Measurements from ENCODE around the gene IFT57. TPM values are rescaled to one million over a fixed set of nuclear protein-coding genes. Genes with fewer than 3 reads are reported as not detected.

Gene IFT57
- total and polyA plus RNA-seq, 2 experiments from 2014 or later, result 28.6 to 49.0 TPM

- H3K4me1 Mint-ChIP-seq, result peaks cover 2% of the 10 kb centered on the region; the same call in 1 of the 3 replicates
- Histone ChIP-seq H2AFZ (no peak overlapping the region), H3K36me3 (ENCODE audit: insufficient read depth) (no peaks in the 10 kb centered on the region), H4K20me1 (replicated peaks; ENCODE audit: insufficient read depth) (no peaks in the 10 kb centered on the region), H3K79me2 (replicated peaks; ENCODE audit: insufficient read depth) (no peaks in the 10 kb centered on the region), H3K27me3 (ENCODE audit: insufficient read depth) (no peaks in the 10 kb centered on the region), H3K4me1 (ENCODE audit: insufficient read depth) (no peaks in the 10 kb centered on the region), H3K4me3 (no peak overlapping the region), H3K9me2 (ENCODE audit: insufficient read depth) (peaks cover 3% of the 10 kb centered on the region; the same call in 1 of the 2 replicates), H3F3A (replicated peaks; ENCODE audit: low read depth) (no peaks in the 10 kb centered on the region), H3K27ac (ENCODE audit: low read depth) (no peak overlapping the region), H3K4me2 (no peak overlapping the region)
- no peak for ATAC-seq
- H3K4me3 Mint-ChIP-seq, result no peak overlapping the region
- no peaks in the 10 kb centered on the region for H3K27me3 Mint-ChIP-seq (ENCODE audit: insufficient read depth, low read depth, poor library complexity)
- TF ChIP-seq CTCF (conservative IDR thresholded peaks at IDR 0.05; ENCODE audit: low read depth in 2 of 2) (no peak), STAT1 (IDR thresholded peaks at IDR 0.05; ENCODE audit: unreplicated experiment) (no peak), ZNF462 (CRISPR knock-in tag; IDR thresholded peaks at IDR 0.05) (no peak), CREB1 (CRISPR knock-in tag; IDR thresholded peaks at IDR 0.05; ENCODE audit: low read depth) (no peak), EZH2phosphoT487 (IDR thresholded peaks at IDR 0.05; ENCODE audit: unreplicated experiment) (no peak), REST (IDR thresholded peaks at IDR 0.05; ENCODE audit: unreplicated experiment) (no peak), EZH2 (IDR thresholded peaks at IDR 0.05; ENCODE audit: low read depth, unreplicated experiment) (no peak), POLR2AphosphoS5 (IDR thresholded peaks at IDR 0.05; ENCODE audit: low read depth) (no peak), ZNF114 (CRISPR knock-in tag; IDR thresholded peaks at IDR 0.05) (no peak), JUNB (IDR thresholded peaks at IDR 0.05; ENCODE audit: unreplicated experiment) (no peak)
- DNase-seq (ENCODE audit: low spot score), result no peak
- H3K36me3 Mint-ChIP-seq (ENCODE audit: low read depth), result peaks cover under 1% of the 10 kb centered on the region; the same call in 1 of the 3 replicates
- no peak overlapping the region for H3K27ac Mint-ChIP-seq
- peaks cover under 1% of the 10 kb centered on the region; the same call in 1 of the 3 replicates for H3K9me3 Mint-ChIP-seq
These were observed 16.9 kb upstream of the IFT57 start for GRCh38 chr3:108239082-108239481.

All from GM23338 (cell line).